Common myeloid progenitor, CD34-positive (primary cell): Measurements from ENCODE around the gene IFNA5. TPM values are rescaled to one million over a fixed set of nuclear protein-coding genes. Genes with fewer than 3 reads are reported as not detected.

Experiments
- CTCF ChIA-PET: fragments of 350-600 bp; sonication (Branson Sonifier 250); formaldehyde crosslinking; loops from one replicate; lab custom pipeline; 2021; ENCODE audit warnings: antibody characterized with exemption; lab: Charles Lee
- POLR2A ChIA-PET: fragments of 350-600 bp; sonication (Branson Sonifier 250); formaldehyde crosslinking; loops from one replicate; lab custom pipeline; 2021; ENCODE audit warnings: antibody characterized with exemption; lab: Charles Lee
- DNase-seq, 3 donors: peaks; one replicate each; pipeline versions ENCODE4 v3.0.0 to v3.0.0-alpha.2; 2013
- H3K27ac ChIP-seq, 2 experiments: 1 replicate in 1 of 2; 2 replicates in 1 of 2; pipeline ENCODE4 v1.7.0; 2013; ENCODE audit warnings: inconsistent platforms in 2 of 2, low read length in 2 of 2, mild to moderate bottlenecking in 2 of 2, low read depth in 1 of 2, moderate library complexity in 1 of 2; ENCODE audit not compliant: severe bottlenecking in 2 of 2, insufficient read depth in 1 of 2, poor library complexity in 1 of 2
- H3K27me3 ChIP-seq, 5 experiments: replicated peaks in 2 of 5; 1 replicate in 3 of 5; 2 replicates in 2 of 5; pipeline versions ENCODE4 v1.6.1 to v1.7.0; 2013; ENCODE audit warnings: low read length in 4 of 5, mild to moderate bottlenecking in 2 of 5, moderate library complexity in 2 of 5, inconsistent platforms in 1 of 5; ENCODE audit not compliant: insufficient read depth in 5 of 5, control insufficient read depth in 4 of 5
- H3K36me3 ChIP-seq, 4 experiments: 1 replicate in 2 of 4; 2 replicates in 2 of 4; pipeline versions ENCODE4 v1.6.1 to v1.7.0; 2013; ENCODE audit warnings: low read length in 3 of 4, control low read depth in 1 of 4, mild to moderate bottlenecking in 1 of 4; ENCODE audit not compliant: control insufficient read depth in 4 of 4, insufficient read depth in 4 of 4
- H3K4me1 ChIP-seq, 4 experiments: 1 replicate in 3 of 4; 2 replicates in 1 of 4; pipeline versions ENCODE4 v1.6.1 to v1.7.1; 2013; ENCODE audit warnings: low read length in 3 of 4, mild to moderate bottlenecking in 3 of 4, control low read depth in 1 of 4, inconsistent platforms in 1 of 4, moderate library complexity in 1 of 4; ENCODE audit not compliant: control insufficient read depth in 4 of 4, insufficient read depth in 4 of 4; ENCODE audit errors: control extremely low read depth in 1 of 4
- H3K4me3 ChIP-seq, 7 experiments: 1 replicate in 4 of 7; 2 replicates in 3 of 7; pipeline versions ENCODE4 v1.5.1 to v1.7.0; 2013; ENCODE audit warnings: mild to moderate bottlenecking in 7 of 7, low read length in 6 of 7, moderate library complexity in 6 of 7, inconsistent platforms in 2 of 7, low read depth in 2 of 7, control low read depth in 1 of 7; ENCODE audit not compliant: insufficient read depth in 4 of 7, control insufficient read depth in 1 of 7; ENCODE audit errors: extremely low read depth in 1 of 7
- H3K9me3 ChIP-seq, 5 experiments: 1 replicate in 4 of 5; 2 replicates in 1 of 5; pipeline versions ENCODE4 v1.6.1 to v1.7.1; 2013; ENCODE audit warnings: low read length in 4 of 5, mild to moderate bottlenecking in 2 of 5, inconsistent platforms in 1 of 5, low read depth in 1 of 5, moderate library complexity in 1 of 5; ENCODE audit not compliant: control insufficient read depth in 4 of 5, insufficient read depth in 2 of 5; ENCODE audit errors: control extremely low read depth in 1 of 5
- WGBS: methylation state at CpG from one replicate; pipeline ENCODE4 v1.1.5; 2013; ENCODE audit not compliant: insufficient coverage; 5-methylcytosine and 5-hydroxymethylcytosine counted together
- polyA plus RNA-seq: library from polyadenylated mRNA; unstranded; fragments of 120-200 nt; gene quantifications from one replicate; pipeline ENCODE4 v1.2.1, GENCODE V29; 2013

IFNA5 gene
- polyA plus RNA-seq = not detected

DNA sequence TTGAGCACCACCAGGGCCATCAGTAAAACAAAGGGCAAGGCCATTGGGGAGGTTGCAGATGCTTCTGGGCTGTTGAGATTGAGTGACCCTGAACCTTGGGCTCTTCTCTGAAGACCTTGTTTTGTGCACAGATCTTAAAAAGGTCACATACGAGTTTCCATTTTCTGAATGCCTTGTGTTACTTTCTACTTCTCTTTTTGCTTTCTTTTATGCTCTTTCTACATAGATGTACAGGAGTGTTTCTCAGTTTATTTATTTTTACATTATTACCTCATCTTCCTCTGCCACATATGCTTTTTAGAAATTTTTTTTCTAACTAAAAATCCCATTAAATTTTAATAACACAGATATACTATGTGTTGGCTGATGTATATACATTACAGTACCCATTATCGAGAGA lies at the start of gene IFNA5:
IFNA5 (minus strand) TSS at position 101 of the 400 bp plus-strand sequence; CDS start at position 44, 57 bp downstream.
- ChIA-PET CTCF (no interaction called here), POLR2A (no interaction called here)
- Histone ChIP-seq H3K4me3 (no peak within 1 kb of the TSS), H3K27ac (no peak within 1 kb of the TSS), H3K27me3 (no peaks in the 10 kb centered on the region), H3K4me1 (no peaks in the 10 kb centered on the region), H3K9me3 (no peaks in the 10 kb centered on the region), H3K36me3 (no peaks in the 10 kb centered on the region)
- no peak for DNase-seq
- WGBS = no CpG with 5 or more reads among the region's 2 CpGs

GRCh38 chr9:21350787-21351186 lies 45.7 kb upstream of the IFNA5 start, which contains the start of gene IFNA6:
Gene IFNA6, minus strand, starts transcription at chr9:21350887. Its CDS starts 0 bp downstream, at chr9:21350887.
- POLR2A ChIA-PET = no interaction called here
- DNase-seq = no peak
- Histone ChIP-seq H3K4me1 (no peaks in the 10 kb centered on the region), H3K27ac (no peak within 1 kb of the TSS), H3K9me3 (peaks cover 0 to 2% (median 0%) of the 10 kb centered on the region in 5 experiments), H3K36me3 (no peaks in the 10 kb centered on the region), H3K27me3 (no peaks in the 10 kb centered on the region), H3K4me3 (no peak within 1 kb of the TSS)
- no CpG with 5 or more reads among the region's 1 CpG for WGBS
- CTCF ChIA-PET = no interaction called here

- no peaks in the 10 kb centered on the region for H3K36me3 ChIP-seq
- peaks cover 0 to 3% (median 2%) of the 10 kb centered on the region in 5 experiments for H3K9me3 ChIP-seq
- ChIA-PET POLR2A (no interaction called here), CTCF (interaction anchor here (1.0 kb wide), 2 partner anchors 16 to 85 kb away, joined by 3 to 4 read pairs; no protein-coding TSS in a partner anchor)
- no peak for DNase-seq
- WGBS = 96% methylated on average over 2 of the region's 3 CpGs
- peaks cover 0 to 9% (median 2%) of the 10 kb centered on the region in 4 experiments for H3K4me1 ChIP-seq
- H3K27me3 ChIP-seq = no peaks in the 10 kb centered on the region
- H3K27ac ChIP-seq = no peak overlapping the region
- H3K4me3 ChIP-seq = no peak overlapping the region
These were observed 43.4 kb upstream of the IFNA5 start for GRCh38 chr9:21348430-21348970.

DNA sequence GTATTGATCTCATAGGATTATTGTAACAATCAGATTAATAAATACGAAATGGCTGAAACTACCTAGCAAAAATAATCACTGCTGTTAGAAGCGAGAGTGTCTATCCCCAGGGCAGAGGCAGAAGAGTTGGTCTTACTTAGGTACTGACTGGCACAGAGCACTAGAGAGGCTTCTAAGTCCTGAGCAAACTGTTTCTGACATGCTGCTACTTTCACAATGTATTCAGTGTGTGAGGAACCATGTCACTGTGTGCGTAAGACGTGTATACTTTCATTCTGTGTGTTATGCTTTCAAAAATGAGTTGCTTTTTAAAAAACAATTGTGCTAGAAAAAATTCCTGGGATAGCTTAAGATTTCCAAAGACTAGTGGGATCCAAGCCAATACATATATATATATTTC lies 35.6 kb upstream of the IFNA5 start:
- WGBS = 100% methylated on average over 2 of the region's 4 CpGs
- no peaks in the 10 kb centered on the region for H3K36me3 ChIP-seq
- CTCF ChIA-PET = interaction anchor here (1.0 to 1.4 kb wide), 4 partner anchors 16 to 95 kb away, joined by 3 to 5 read pairs (median 5); no protein-coding TSS in a partner anchor
- DNase-seq = no peak
- POLR2A ChIA-PET = no interaction called here
- H3K27me3 ChIP-seq = no peaks in the 10 kb centered on the region
- no peak overlapping the region for H3K4me3 ChIP-seq
- peaks cover 3 to 18% (median 4%) of the 10 kb centered on the region in 4 experiments for H3K4me1 ChIP-seq
- H3K27ac ChIP-seq = no peak overlapping the region
- peaks cover 0 to 4% (median 3%) of the 10 kb centered on the region in 5 experiments for H3K9me3 ChIP-seq

DNA sequence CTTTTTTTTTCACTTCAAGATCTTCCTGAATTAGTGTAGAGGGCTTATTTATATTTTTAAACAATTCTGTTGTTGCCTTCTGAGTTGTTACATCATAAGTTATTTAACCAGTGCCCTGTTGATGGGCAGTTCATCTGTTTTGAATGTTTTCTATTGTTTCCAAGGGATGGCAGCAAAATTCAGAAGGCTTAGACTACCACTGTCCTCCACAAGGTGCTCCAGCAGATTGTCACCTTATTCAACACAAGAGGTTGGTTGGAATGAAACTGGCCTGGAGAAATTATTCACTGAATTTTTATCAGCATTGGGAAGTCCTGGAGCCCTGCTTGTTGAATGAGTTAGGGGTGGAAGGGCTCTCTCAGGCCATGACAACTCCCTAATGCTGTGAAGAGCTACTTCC lies 31.3 kb upstream of the IFNA5 start:
- Histone ChIP-seq H3K27me3 (no peaks in the 10 kb centered on the region), H3K9me3 (no peaks in the 10 kb centered on the region), H3K36me3 (peaks cover 0 to 14% (median 1%) of the 10 kb centered on the region in 4 experiments), H3K27ac (no peak overlapping the region), H3K4me3 (no peak overlapping the region), H3K4me1 (peaks cover 9 to 45% (median 18%) of the 10 kb centered on the region in 4 experiments)
- ChIA-PET POLR2A (no interaction called here), CTCF (interaction anchor here (1.1 to 1.5 kb wide), 6 partner anchors 11 to 62 kb away, joined by 3 to 5 read pairs (median 4); partner anchors contain the start of gene IFNA2)
- peak; percentile 38 to 54 (median 53) for DNase-seq

DNA sequence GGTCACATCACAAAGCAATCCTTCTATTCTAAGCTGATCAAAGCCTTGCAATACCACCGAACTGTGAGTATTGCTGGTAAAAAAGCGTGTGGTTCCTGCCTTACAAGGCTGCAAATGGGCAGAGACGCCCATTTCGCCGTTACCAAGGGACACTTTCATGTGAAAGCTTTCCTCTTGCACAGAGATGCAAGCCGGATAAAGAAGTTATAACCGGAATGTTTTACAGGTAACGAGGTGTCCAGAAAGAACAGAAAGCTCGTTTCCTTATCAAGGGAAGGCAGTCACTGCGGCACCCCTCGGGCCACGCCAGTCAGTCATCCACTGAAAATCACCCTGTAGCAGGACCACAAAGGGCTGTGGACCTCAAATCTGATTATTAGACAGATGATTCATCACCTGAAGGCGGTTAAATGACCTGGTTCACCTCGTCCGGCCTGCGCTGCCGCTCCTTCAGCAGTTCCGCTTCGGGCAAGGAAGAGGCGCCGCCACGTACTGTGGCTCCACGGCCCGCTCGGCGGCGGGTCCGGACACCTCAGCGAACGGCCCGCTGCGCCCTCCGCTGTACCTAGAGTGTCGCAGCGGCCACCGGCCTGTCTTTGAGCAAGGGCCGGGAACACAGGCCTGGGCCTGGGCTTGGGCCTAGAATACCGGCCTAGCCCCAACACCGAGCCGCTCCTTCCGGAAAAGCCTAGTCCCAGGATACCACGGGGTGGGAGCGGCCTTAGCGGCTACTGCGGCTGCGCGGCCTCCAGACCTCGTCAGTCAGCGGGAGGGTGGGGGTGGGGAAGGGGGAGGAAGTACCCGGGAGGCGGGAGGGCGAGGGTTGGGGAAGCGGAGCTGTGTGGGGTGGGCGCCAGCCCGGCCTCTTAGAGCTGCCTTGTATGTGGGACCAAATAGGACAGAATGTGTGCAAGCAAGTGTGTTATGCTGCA lies 29.9 kb upstream of the IFNA5 start, which contains the start of gene KLHL9:
KLHL9 (minus strand) TSS at position 704 of the 932 bp plus-strand sequence; CDS start at position 159, 545 bp downstream.
- H3K9me3 ChIP-seq = no peaks in the 10 kb centered on the region
- H3K27me3 ChIP-seq = no peaks in the 10 kb centered on the region
- DNase-seq = peak; percentile 92 to 95 (median 93)
- peaks cover 0 to 21% (median 4%) of the 10 kb centered on the region in 4 experiments for H3K36me3 ChIP-seq
- peak within 1 kb of the TSS; percentile 72 to 95 (median 89) for H3K4me3 ChIP-seq
- H3K27ac ChIP-seq = peak within 1 kb of the TSS; percentile 97 to 99
- POLR2A ChIA-PET = no interaction called here
- CTCF ChIA-PET = interaction anchor here (0.6 to 3.0 kb wide), 12 partner anchors 9 to 120 kb away, joined by 3 to 17 read pairs (median 4); no protein-coding TSS in a partner anchor
- peaks cover 9 to 48% (median 21%) of the 10 kb centered on the region in 4 experiments for H3K4me1 ChIP-seq
- under 1% methylated on average over 41 of the region's 55 CpGs for WGBS
